Cardiac muscle cell (in vitro differentiated cells and primary cell): ENCODE results near the gene HHATL. TPM values are rescaled to one million over a fixed set of nuclear protein-coding genes. Genes with fewer than 3 reads are reported as not detected.

ENCODE experiments used
- DNase-seq, 2 donors: peaks; one replicate each; pipeline versions ENCODE4 v3.0.0 to v3.0.0-alpha.2; 2010 to 2017; ENCODE audit warnings: low read depth in 1 of 2, low spot score in 1 of 2
- H3K27ac ChIP-seq: fragments of 200-600 bp; sonication (generic); 2 replicates; pipeline ENCODE4 v1.5.1; 2016
- H3K27me3 ChIP-seq: fragments of 200-600 bp; sonication (generic); 2 replicates; pipeline ENCODE4 v1.6.0; 2016; ENCODE audit warnings: control low read depth
- H3K36me3 ChIP-seq: fragments of 200-600 bp; sonication (generic); 2 replicates; pipeline ENCODE4 v1.5.1; 2016; ENCODE audit warnings: control low read depth
- H3K4me1 ChIP-seq: fragments of 200-600 bp; sonication (generic); 2 replicates; pipeline ENCODE4 v1.8.1; 2017; ENCODE audit warnings: low read depth, mild to moderate bottlenecking, mixed run types
- H3K4me3 ChIP-seq: fragments of 200-600 bp; sonication (generic); 2 replicates; pipeline ENCODE4 v1.5.1; 2016; ENCODE audit warnings: mild to moderate bottlenecking
- H3K9me3 ChIP-seq: fragments of 200-600 bp; sonication (generic); 2 replicates; pipeline ENCODE4 v1.5.1; 2017; ENCODE audit warnings: low read depth, mild to moderate bottlenecking, control low read depth
- CTCF ChIP-seq: IDR thresholded peaks from 2 replicates; pipeline ENCODE4 v1.5.1; 2012; ENCODE audit warnings: low read depth, mild to moderate bottlenecking, low read length
- polyA plus RNA-seq: library from polyadenylated mRNA; unstranded; fragments of >200 nt; fragmentation: Nextera tagmentation; extraction: Ambion mirVana; gene quantifications from 2 replicates; pipeline ENCODE4 v1.2.1, GENCODE V29; 2016
- total RNA-seq: library from RNA; depleted of rRNA; stranded (reverse); fragments of >200 nt; gene quantifications from 2 replicates; pipeline ENCODE4 v1.2.3, GENCODE V29; 2016

HHATL gene
- total and polyA plus RNA-seq, 2 experiments from 2014 or later, result 7.8 to 8.1 TPM

GRCh38 chr3:42688487-42689420, 13.8 kb downstream of the HHATL start:
- DNase-seq, result no peak
- no peaks in the 10 kb centered on the region for H3K36me3 ChIP-seq
- H3K4me3 ChIP-seq, result no peak overlapping the region
- no peak overlapping the region for H3K27ac ChIP-seq
- no peaks in the 10 kb centered on the region for H3K9me3 ChIP-seq
- H3K4me1 ChIP-seq, result peaks cover 14% of the 10 kb centered on the region
- TF ChIP-seq CTCF, result no peak
- H3K27me3 ChIP-seq, result no peaks in the 10 kb centered on the region

GRCh38 chr3:42688016-42688415, 14.6 kb downstream of the HHATL start:
- no peak for TF ChIP-seq CTCF
- peaks cover 14% of the 10 kb centered on the region for H3K4me1 ChIP-seq
- H3K27me3 ChIP-seq, result no peaks in the 10 kb centered on the region
- H3K27ac ChIP-seq, result no peak overlapping the region
- no peaks in the 10 kb centered on the region for H3K9me3 ChIP-seq
- H3K36me3 ChIP-seq, result no peaks in the 10 kb centered on the region
- H3K4me3 ChIP-seq, result no peak overlapping the region
- no peak for DNase-seq

DNA sequence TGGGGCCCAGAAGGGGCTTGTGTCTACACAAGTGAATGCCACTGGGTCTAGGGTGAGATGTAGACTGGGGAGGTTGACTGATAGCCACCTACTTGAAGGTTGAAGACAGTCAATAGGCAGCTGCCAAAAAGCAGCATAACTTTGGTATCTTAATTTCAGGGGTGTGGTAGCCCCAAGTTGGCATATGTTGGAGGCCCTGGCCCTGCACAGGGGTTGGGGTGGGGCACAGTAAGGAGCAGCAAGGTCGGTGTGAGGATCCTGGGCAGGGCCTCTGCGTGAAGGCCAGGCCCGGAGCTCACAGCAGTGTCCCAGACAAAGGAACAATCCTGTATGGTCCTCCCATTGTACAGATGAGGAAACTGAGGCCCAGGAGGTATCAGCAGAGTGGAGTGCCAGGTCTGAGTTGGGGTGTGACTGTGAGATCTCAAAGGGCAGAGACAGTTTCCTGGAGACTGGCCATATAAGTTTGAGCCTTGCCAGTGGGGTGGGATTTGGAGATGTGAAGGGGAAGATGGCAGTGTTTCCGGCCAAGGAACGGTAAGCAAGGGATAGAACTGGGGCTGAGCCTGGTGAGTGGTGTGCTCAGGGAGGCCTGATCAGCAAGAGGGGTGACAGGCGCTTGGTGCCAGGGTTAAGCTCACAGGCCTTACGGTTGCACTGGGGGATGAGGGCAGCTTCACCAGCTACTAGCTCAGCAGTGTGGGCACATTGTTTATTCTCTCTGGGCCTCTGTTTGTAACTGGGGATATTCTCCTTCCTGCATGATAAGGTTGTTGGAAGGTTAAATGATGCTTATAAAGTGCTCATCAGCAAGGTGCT, 15.6 kb downstream of the HHATL start:
- H3K27ac ChIP-seq, result no peak overlapping the region

GRCh38 chr3:42685891-42686820, 16.4 kb downstream of the HHATL start:
- no peaks in the 10 kb centered on the region for H3K27me3 ChIP-seq
- TF ChIP-seq CTCF, result no peak
- no peaks in the 10 kb centered on the region for H3K36me3 ChIP-seq
- H3K9me3 ChIP-seq, result no peaks in the 10 kb centered on the region
- H3K4me3 ChIP-seq, result no peak overlapping the region
- no peak overlapping the region for H3K27ac ChIP-seq
- DNase-seq, result peak in 1 of 2 donors; percentile 23
- H3K4me1 ChIP-seq, result peaks cover 14% of the 10 kb centered on the region

More for the DNA sequence above, 15.6 kb downstream of the HHATL start:
- H3K4me3 ChIP-seq, result no peak overlapping the region
- no peaks in the 10 kb centered on the region for H3K27me3 ChIP-seq
- no peaks in the 10 kb centered on the region for H3K36me3 ChIP-seq
- no peak for TF ChIP-seq CTCF
- H3K4me1 ChIP-seq, result peaks cover 14% of the 10 kb centered on the region
- no peak for DNase-seq
- H3K9me3 ChIP-seq, result no peaks in the 10 kb centered on the region

- TF ChIP-seq CTCF, result no peak
- Histone ChIP-seq H3K36me3 (no peaks in the 10 kb centered on the region), H3K27me3 (no peaks in the 10 kb centered on the region), H3K27ac (peak within 1 kb of the TSS; percentile 48), H3K4me3 (no peak within 1 kb of the TSS), H3K9me3 (no peaks in the 10 kb centered on the region), H3K4me1 (peaks cover 14% of the 10 kb centered on the region)
- no peak for DNase-seq
Measured at GRCh38 chr3:42685363-42685881, 17.2 kb downstream of the HHATL start, which contains the start of gene KLHL40. Gene KLHL40 (plus strand): TSS chr3:42685537. CDS start chr3:42685619, 82 bp downstream.
